ENCODE results near the gene TIGD6.

TIGD6 gene

DNA sequence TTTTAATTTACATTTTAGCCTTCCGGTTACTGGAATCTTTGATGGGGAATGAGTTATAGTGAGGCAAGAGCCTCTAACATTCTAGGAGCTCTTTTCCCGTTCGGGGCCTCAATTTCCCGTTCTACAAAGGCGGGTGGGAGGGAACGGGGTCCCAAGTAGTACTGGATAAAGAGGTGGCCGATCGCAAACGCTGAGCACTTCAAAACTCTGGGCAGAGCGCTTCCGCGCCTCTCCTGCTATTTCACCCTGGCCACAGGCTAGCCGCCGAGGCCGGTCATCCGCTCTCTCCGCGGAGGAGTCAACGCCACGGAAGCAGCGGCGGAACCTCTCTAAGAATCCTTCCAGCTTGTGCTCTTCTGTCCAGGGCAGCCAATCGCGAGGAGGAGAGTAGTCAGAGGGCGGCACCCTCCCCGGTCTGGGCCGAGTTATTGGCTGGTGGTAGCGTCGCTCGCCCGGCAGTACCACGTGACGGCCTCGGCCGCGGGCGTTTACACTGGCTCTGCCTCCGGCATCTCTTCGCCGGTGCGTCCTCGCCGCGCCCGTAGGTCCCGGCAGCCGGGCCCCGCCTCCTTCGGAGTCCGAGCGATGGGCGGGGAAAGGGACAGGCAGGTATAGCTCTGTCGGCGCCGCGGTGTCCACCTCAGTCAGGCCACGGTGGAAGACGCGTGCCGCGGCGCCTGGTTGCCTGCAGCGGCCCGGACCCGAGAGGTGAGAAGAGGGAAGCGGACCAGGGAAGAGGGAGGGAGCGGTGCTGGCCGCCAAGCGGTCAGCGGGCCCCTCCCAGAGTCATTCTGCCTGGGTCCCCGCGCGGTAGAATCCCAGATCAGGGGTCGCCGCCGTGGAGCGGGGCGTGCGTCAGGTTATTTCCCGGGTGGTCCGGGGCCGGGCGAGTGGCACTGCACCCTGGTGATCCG is 39.9 kb downstream of the TIGD6 start, which contains the start of gene SLC26A2 (continued):
- TF ChIP-seq ZNF350 (tag by site-specific recombination; IDR thresholded peaks at IDR 0.05) (no peak), ZNF555 (tag by site-specific recombination; conservative IDR thresholded peaks at IDR 0.05) (no peak), KLF16 (tag by site-specific recombination; IDR thresholded peaks at IDR 0.05) (no peak), ZNF274 (IDR thresholded peaks at IDR 0.05; ENCODE audit: low read length) (no peak), ZNF274 (tag by site-specific recombination; IDR thresholded peaks at IDR 0.05; ENCODE audit: borderline replicate concordance) (no peak), KLF9 (tag by site-specific recombination; IDR thresholded peaks at IDR 0.05; ENCODE audit: low read depth) (peak; percentile 82), ZNF544 (tag by site-specific recombination; IDR thresholded peaks at IDR 0.05) (no peak), ZNF623 (tag by site-specific recombination; IDR thresholded peaks at IDR 0.05) (no peak), ZNF324 (tag by site-specific recombination; IDR thresholded peaks at IDR 0.05) (no peak), ZBTB17 (tag by site-specific recombination; IDR thresholded peaks at IDR 0.05) (peak; percentile 74), ZNF37A (tag by site-specific recombination; IDR thresholded peaks at IDR 0.05) (no peak), ZNF600 (tag by site-specific recombination; IDR thresholded peaks at IDR 0.05) (peak; percentile 42; the same call in 1 of the 2 replicates), ZNF843 (tag by site-specific recombination; IDR thresholded peaks at IDR 0.05) (peak; percentile 54; the same call in 1 of the 2 replicates), ZNF2 (tag by site-specific recombination; IDR thresholded peaks at IDR 0.05) (peak; percentile 31; the same call in 1 of the 2 replicates), ZFP41 (tag by site-specific recombination; IDR thresholded peaks at IDR 0.05; ENCODE audit: borderline replicate concordance) (no peak), ZNF626 (tag by site-specific recombination; IDR thresholded peaks at IDR 0.05) (no peak), ZNF561 (tag by site-specific recombination; IDR thresholded peaks at IDR 0.05; ENCODE audit: borderline replicate concordance) (no peak), ZNF473 (tag by site-specific recombination; IDR thresholded peaks at IDR 0.05) (no peak), ZNF155 (tag by site-specific recombination; IDR thresholded peaks at IDR 0.05) (no peak), ZNF169 (tag by site-specific recombination; IDR thresholded peaks at IDR 0.05) (no peak), ZSCAN23 (tag by site-specific recombination; IDR thresholded peaks at IDR 0.05) (no peak), ZNF621 (tag by site-specific recombination; IDR thresholded peaks at IDR 0.05) (no peak), ZNF391 (tag by site-specific recombination; IDR thresholded peaks at IDR 0.05; ENCODE audit: borderline replicate concordance, low read depth) (no peak), ZNF660 (tag by site-specific recombination; IDR thresholded peaks at IDR 0.05) (peak; percentile 43; the same call in 1 of the 2 replicates), ZNF266 (tag by site-specific recombination; IDR thresholded peaks at IDR 0.05; ENCODE audit: low read depth) (no peak), ZNF658 (tag by site-specific recombination; IDR thresholded peaks at IDR 0.05) (no peak), ZNF311 (tag by site-specific recombination; IDR thresholded peaks at IDR 0.05; ENCODE audit: borderline replicate concordance) (no peak), TRIM28 (IDR thresholded peaks at IDR 0.05; ENCODE audit: borderline replicate concordance, low read length) (no peak), ZNF791 (tag by site-specific recombination; IDR thresholded peaks at IDR 0.05) (no peak), ZFP3 (tag by site-specific recombination; IDR thresholded peaks at IDR 0.05; ENCODE audit: low read depth) (no peak), ZNF16 (tag by site-specific recombination; IDR thresholded peaks at IDR 0.05; ENCODE audit: low read depth) (no peak)
- TF ChIP-seq, protein P1, sequence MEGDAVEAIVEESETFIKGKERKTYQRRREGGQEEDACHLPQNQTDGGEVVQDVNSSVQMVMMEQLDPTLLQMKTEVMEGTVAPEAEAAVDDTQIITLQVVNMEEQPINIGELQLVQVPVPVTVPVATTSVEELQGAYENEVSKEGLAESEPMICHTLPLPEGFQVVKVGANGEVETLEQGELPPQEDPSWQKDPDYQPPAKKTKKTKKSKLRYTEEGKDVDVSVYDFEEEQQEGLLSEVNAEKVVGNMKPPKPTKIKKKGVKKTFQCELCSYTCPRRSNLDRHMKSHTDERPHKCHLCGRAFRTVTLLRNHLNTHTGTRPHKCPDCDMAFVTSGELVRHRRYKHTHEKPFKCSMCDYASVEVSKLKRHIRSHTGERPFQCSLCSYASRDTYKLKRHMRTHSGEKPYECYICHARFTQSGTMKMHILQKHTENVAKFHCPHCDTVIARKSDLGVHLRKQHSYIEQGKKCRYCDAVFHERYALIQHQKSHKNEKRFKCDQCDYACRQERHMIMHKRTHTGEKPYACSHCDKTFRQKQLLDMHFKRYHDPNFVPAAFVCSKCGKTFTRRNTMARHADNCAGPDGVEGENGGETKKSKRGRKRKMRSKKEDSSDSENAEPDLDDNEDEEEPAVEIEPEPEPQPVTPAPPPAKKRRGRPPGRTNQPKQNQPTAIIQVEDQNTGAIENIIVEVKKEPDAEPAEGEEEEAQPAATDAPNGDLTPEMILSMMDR (tag by site-specific recombination; IDR thresholded peaks at IDR 0.05) = peak; percentile 77
- TF ChIP-seq, protein P2, sequence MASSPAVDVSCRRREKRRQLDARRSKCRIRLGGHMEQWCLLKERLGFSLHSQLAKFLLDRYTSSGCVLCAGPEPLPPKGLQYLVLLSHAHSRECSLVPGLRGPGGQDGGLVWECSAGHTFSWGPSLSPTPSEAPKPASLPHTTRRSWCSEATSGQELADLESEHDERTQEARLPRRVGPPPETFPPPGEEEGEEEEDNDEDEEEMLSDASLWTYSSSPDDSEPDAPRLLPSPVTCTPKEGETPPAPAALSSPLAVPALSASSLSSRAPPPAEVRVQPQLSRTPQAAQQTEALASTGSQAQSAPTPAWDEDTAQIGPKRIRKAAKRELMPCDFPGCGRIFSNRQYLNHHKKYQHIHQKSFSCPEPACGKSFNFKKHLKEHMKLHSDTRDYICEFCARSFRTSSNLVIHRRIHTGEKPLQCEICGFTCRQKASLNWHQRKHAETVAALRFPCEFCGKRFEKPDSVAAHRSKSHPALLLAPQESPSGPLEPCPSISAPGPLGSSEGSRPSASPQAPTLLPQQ (tag by site-specific recombination; IDR thresholded peaks at IDR 0.05) = peak; percentile 60; the same call in 1 of the 2 replicates
- TF ChIP-seq, protein P3, sequence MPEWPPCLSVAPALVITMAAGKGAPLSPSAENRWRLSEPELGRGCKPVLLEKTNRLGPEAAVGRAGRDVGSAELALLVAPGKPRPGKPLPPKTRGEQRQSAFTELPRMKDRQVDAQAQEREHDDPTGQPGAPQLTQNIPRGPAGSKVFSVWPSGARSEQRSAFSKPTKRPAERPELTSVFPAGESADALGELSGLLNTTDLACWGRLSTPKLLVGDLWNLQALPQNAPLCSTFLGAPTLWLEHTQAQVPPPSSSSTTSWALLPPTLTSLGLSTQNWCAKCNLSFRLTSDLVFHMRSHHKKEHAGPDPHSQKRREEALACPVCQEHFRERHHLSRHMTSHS (tag by site-specific recombination; IDR thresholded peaks at IDR 0.05) = no peak
- TF ChIP-seq, protein P4, sequence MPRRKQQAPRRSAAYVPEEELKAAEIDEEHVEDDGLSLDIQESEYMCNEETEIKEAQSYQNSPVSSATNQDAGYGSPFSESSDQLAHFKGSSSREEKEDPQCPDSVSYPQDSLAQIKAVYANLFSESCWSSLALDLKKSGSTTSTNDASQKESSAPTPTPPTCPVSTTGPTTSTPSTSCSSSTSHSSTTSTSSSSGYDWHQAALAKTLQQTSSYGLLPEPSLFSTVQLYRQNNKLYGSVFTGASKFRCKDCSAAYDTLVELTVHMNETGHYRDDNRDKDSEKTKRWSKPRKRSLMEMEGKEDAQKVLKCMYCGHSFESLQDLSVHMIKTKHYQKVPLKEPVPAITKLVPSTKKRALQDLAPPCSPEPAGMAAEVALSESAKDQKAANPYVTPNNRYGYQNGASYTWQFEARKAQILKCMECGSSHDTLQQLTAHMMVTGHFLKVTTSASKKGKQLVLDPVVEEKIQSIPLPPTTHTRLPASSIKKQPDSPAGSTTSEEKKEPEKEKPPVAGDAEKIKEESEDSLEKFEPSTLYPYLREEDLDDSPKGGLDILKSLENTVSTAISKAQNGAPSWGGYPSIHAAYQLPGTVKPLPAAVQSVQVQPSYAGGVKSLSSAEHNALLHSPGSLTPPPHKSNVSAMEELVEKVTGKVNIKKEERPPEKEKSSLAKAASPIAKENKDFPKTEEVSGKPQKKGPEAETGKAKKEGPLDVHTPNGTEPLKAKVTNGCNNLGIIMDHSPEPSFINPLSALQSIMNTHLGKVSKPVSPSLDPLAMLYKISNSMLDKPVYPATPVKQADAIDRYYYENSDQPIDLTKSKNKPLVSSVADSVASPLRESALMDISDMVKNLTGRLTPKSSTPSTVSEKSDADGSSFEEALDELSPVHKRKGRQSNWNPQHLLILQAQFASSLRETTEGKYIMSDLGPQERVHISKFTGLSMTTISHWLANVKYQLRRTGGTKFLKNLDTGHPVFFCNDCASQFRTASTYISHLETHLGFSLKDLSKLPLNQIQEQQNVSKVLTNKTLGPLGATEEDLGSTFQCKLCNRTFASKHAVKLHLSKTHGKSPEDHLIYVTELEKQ (tag by site-specific recombination; IDR thresholded peaks at IDR 0.05; ENCODE audit: borderline replicate concordance) = no peak
